Sigmoid colon (tissue), 4 donors: ENCODE data around the gene OGFRL1.
A peak's percentile ranks its signal among the peaks of the same experiment; 100 is the strongest.

ENCODE experiments used
- EP300 ChIP-seq, 4 donors: sonication (generic); formaldehyde crosslinking; IDR thresholded peaks; one replicate each; pipeline ENCODE4 v1.6.1; 2017; ENCODE audit warnings: antibody characterized with exemption in 4 of 4
- POLR2A ChIP-seq, 2 donors: fragments of 450-650 bp; IDR thresholded peaks; one replicate each; pipeline ENCODE4 v1.6.1; 2016; ENCODE audit warnings: antibody characterized with exemption in 2 of 2, mild to moderate bottlenecking in 2 of 2, moderate library complexity in 2 of 2
- POLR2AphosphoS5 ChIP-seq, 4 donors: sonication (generic); formaldehyde crosslinking; IDR thresholded peaks; one replicate each; pipeline ENCODE4 v1.6.1; 2017; ENCODE audit warnings: antibody characterized with exemption in 4 of 4
- TF ChIP-seq, protein P1 (sequence below), 4 experiments: fragments of 450-650 bp in 3 of 4; fragments of 200-600 bp in 1 of 4; IDR thresholded peaks; one replicate each; pipeline ENCODE4 v1.5.1; 2016 to 2019; ENCODE audit warnings: antibody characterized with exemption in 4 of 4, mild to moderate bottlenecking in 3 of 4, moderate library complexity in 2 of 4

DNA sequence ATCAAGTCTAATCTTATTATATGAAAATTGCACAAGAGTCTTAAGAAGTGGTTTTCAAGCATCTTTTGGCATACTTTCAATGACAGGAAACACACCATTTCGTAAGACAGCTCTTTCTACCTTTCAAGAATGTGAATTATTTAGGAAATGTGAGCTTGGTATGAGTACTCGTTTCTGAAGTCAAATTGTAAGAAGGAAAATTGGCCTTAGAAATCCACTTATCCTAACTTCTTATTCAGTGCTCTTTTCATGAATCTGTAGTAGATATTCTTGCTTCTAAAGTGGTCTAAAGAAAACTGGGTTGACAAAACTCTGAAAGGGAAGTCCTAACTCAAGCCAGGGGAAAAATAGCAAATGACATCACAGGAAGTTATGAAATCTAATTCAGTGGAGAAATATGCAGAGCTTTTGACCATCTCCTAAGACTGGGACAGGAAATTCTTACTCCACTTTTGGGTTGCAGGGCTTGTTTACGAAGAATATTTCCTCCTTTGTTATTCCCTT, 38.5 kb upstream of the OGFRL1 start:
- peak in 1 of 4 donors; percentile 12 for TF ChIP-seq EP300 (IDR thresholded peaks at IDR 0.05)
- TF ChIP-seq, protein P1, sequence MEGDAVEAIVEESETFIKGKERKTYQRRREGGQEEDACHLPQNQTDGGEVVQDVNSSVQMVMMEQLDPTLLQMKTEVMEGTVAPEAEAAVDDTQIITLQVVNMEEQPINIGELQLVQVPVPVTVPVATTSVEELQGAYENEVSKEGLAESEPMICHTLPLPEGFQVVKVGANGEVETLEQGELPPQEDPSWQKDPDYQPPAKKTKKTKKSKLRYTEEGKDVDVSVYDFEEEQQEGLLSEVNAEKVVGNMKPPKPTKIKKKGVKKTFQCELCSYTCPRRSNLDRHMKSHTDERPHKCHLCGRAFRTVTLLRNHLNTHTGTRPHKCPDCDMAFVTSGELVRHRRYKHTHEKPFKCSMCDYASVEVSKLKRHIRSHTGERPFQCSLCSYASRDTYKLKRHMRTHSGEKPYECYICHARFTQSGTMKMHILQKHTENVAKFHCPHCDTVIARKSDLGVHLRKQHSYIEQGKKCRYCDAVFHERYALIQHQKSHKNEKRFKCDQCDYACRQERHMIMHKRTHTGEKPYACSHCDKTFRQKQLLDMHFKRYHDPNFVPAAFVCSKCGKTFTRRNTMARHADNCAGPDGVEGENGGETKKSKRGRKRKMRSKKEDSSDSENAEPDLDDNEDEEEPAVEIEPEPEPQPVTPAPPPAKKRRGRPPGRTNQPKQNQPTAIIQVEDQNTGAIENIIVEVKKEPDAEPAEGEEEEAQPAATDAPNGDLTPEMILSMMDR (IDR thresholded peaks at IDR 0.05): no peak
- no peak for TF ChIP-seq POLR2A (IDR thresholded peaks at IDR 0.05)
- peak in 3 of 4 donors; percentile 8 to 38 (median 21) for TF ChIP-seq POLR2AphosphoS5 (IDR thresholded peaks at IDR 0.05)
